Erythroblast (primary cell): ENCODE results near the gene MLANA.

Experiments
- DNase-seq, 2 experiments: peaks; one replicate each; lab custom pipeline; 2025; lab: John Stamatoyannopoulos, UW
- GATA1 ChIP-seq: IDR thresholded peaks from 2 replicates; pipeline ENCODE4 v1.6.1; 2011; ENCODE audit warnings: low read depth, mild to moderate bottlenecking, control low read depth, low read length, moderate library complexity
- POLR2A ChIP-seq: IDR thresholded peaks from 2 replicates; pipeline ENCODE4 v1.6.1; 2011; ENCODE audit warnings: mild to moderate bottlenecking, low read length

The MLANA gene

GRCh38 chr9:5941214-5941613 lies 50.5 kb downstream of the MLANA start:
- TF ChIP-seq GATA1 (no peak), POLR2A (no peak)
- DNase-seq = no peak

GRCh38 chr9:5945112-5945511 lies 54.4 kb downstream of the MLANA start:
- no peak for DNase-seq
- no peak for TF ChIP-seq POLR2A
- TF ChIP-seq GATA1 = no peak

GRCh38 chr9:5947912-5948311 lies 57.2 kb downstream of the MLANA start:
- DNase-seq = no peak
- TF ChIP-seq POLR2A = no peak
- TF ChIP-seq GATA1 = no peak

GRCh38 chr9:5949103-5949699 lies 58.5 kb downstream of the MLANA start:
- TF ChIP-seq GATA1 (no peak), POLR2A (no peak)
- DNase-seq = peak; percentile 25 to 49

GRCh38 chr9:5950261-5950660 lies 59.6 kb downstream of the MLANA start:
- no peak for TF ChIP-seq GATA1
- no peak for TF ChIP-seq POLR2A
- DNase-seq = no peak

GRCh38 chr9:5951686-5952211 lies 61.1 kb downstream of the MLANA start:
- no peak for DNase-seq

GRCh38 chr9:5953743-5954707 lies 63.3 kb downstream of the MLANA start:
- peak; percentile 23 to 49 for DNase-seq
- no peak for TF ChIP-seq POLR2A
- TF ChIP-seq GATA1 = no peak

More at GRCh38 chr9:5951686-5952211, 61.1 kb downstream of the MLANA start:
- TF ChIP-seq POLR2A = no peak
- no peak for TF ChIP-seq GATA1

- no peak for TF ChIP-seq GATA1
- no peak for TF ChIP-seq POLR2A
- no peak for DNase-seq
Measured at GRCh38 chr9:5957166-5957565, 66.5 kb downstream of the MLANA start.

- no peak for DNase-seq
- no peak for TF ChIP-seq POLR2A
- TF ChIP-seq GATA1 = no peak
Measured at GRCh38 chr9:5958273-5958672, 67.6 kb downstream of the MLANA start.
